Panc1 (cell line): Measurements from ENCODE around the gene TLE3. TPM values are rescaled to one million over a fixed set of nuclear protein-coding genes. Genes with fewer than 3 reads are reported as not detected.

Experiments used
- ATAC-seq: fragments of 200-7000 bp; cut with Tn5 transposase; 2 replicates; pipeline ENCODE4 v1.9.1; 2020; ENCODE audit warnings: mild to moderate bottlenecking, moderate library complexity
- BruUV-seq: library from RNA; stranded (reverse); fragments of 400-500 nt; replicated peaks from 2 replicates; lab custom pipeline; 2021; lab: Mats Ljungman, UMichigan
- CTCF ChIA-PET: fragments of 300-600 bp; sonication (Branson Sonifier 250); formaldehyde crosslinking; loops from one replicate; lab custom pipeline; 2022; ENCODE audit warnings: antibody characterized with exemption; lab: Charles Lee
- POLR2A ChIA-PET: fragments of 300-600 bp; sonication (Branson Sonifier 250); formaldehyde crosslinking; loops from one replicate; lab custom pipeline; 2022; ENCODE audit warnings: antibody characterized with exemption; lab: Charles Lee
- DNase-seq: peaks from one replicate; pipeline ENCODE4 v3.0.0-alpha.2; 2010; ENCODE audit warnings: low read depth, low spot score
- H3K27ac ChIP-seq: 2 replicates; pipeline ENCODE4 v1.5.1; 2011; ENCODE audit warnings: mild to moderate bottlenecking, low read length, inconsistent platforms
- H3K27me3 ChIP-seq: fragments of 200-500 bp; sonication (Bioruptor generic); 2 replicates; pipeline ENCODE4 v1.6.0; 2014; ENCODE audit warnings: low read length, inconsistent platforms; ENCODE audit not compliant: control insufficient read depth, insufficient read depth
- H3K36me3 ChIP-seq: fragments of 200-500 bp; sonication (Bioruptor generic); 2 replicates; pipeline ENCODE4 v1.5.1; 2014; ENCODE audit warnings: inconsistent platforms, mild to moderate bottlenecking, low read length, moderate library complexity; ENCODE audit not compliant: control insufficient read depth, insufficient read depth
- H3K4me1 ChIP-seq: 2 replicates; pipeline ENCODE4 v1.5.1; 2011; ENCODE audit warnings: inconsistent platforms, mild to moderate bottlenecking, low read length, moderate library complexity; ENCODE audit not compliant: control insufficient read depth, insufficient read depth
- H3K4me3 ChIP-seq, 2 experiments: 2 replicates each; pipeline ENCODE4 v1.5.1; 2011 to 2012; ENCODE audit warnings: low read depth in 2 of 2, low read length in 2 of 2, mild to moderate bottlenecking in 2 of 2, inconsistent platforms in 1 of 2, moderate library complexity in 1 of 2
- H3K9me3 ChIP-seq: fragments of 200-500 bp; sonication (Bioruptor generic); 2 replicates; pipeline ENCODE4 v1.5.1; 2014; ENCODE audit warnings: low read depth, mild to moderate bottlenecking, inconsistent platforms, low read length, moderate library complexity; ENCODE audit not compliant: control insufficient read depth, insufficient read depth
- CTCF ChIP-seq: fragments of 450-650 bp; IDR thresholded peaks from 2 replicates; pipeline ENCODE4 v1.5.1; 2017; ENCODE audit warnings: mild to moderate bottlenecking
- POLR2AphosphoS5 ChIP-seq: IDR thresholded peaks from 2 replicates; pipeline ENCODE4 v1.6.1; 2012; ENCODE audit warnings: mild to moderate bottlenecking, low read depth, low read length, moderate library complexity
- REST ChIP-seq, 2 experiments: IDR thresholded peaks; 2 replicates each; pipeline ENCODE4 v1.6.1; 2011 to 2012; ENCODE audit warnings: low read depth in 2 of 2, control low read depth in 1 of 2, low read length in 1 of 2, mild to moderate bottlenecking in 1 of 2, moderate library complexity in 1 of 2; ENCODE audit not compliant: insufficient read depth in 1 of 2
- SIN3A ChIP-seq: IDR thresholded peaks from 2 replicates; pipeline ENCODE4 v1.6.1; 2012; ENCODE audit warnings: low read depth, mild to moderate bottlenecking, low read length, moderate library complexity, borderline replicate concordance; ENCODE audit not compliant: insufficient read depth
- TCF7L2 ChIP-seq: IDR thresholded peaks from 2 replicates; pipeline ENCODE4 v1.6.1; 2011; ENCODE audit warnings: mild to moderate bottlenecking, low read depth, low read length, inconsistent platforms
- in situ Hi-C: cut with HindIII; loops from 2 replicates; pipeline ENCODE4 v1.10.0; 2016; ENCODE audit warnings: low sequenced_read_pairs, low pct_unique_long_range_greater_than_20kb
- intact Hi-C: fragments of 100-400 bp; cut with micrococcal nuclease; formaldehyde crosslinking; loops from one replicate; pipeline ENCODE4 v1.10.0; 2022; ENCODE audit not compliant: unreplicated experiment
- total RNA-seq: library from RNA; stranded (reverse); gene quantifications from one replicate; pipeline ENCODE4 v1.2.1, GENCODE V29; 2021; ENCODE audit not compliant: unreplicated experiment

TLE3 gene
- total RNA-seq, 1 experiment from 2014 or later = 132 TPM

DNA sequence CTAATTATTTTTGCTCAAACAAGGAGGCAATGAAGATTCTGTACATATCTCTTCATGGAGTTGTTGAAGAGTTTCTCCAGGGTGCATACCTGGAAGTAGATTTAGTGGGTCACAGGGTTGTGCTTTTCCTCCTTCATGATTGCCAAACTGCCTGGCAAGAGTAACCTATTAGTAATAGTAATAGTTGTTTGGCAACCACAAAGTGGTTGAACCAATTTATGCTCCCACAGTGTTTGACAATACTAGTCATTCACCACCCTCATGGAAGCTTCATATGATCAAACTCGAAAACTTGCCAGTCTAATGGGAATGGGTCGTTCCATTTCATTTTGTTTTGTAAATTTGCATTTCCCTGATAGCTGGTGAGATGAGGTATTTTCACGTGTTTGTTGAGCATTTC, 57.8 kb downstream of the TLE3 start:
- DNase-seq (no peak), ATAC-seq (no peak)
- intact Hi-C loops = loop anchor here (10.0 kb wide), 1 partner anchor 65 kb away; no protein-coding TSS in a partner anchor
- Histone ChIP-seq H3K4me3 (no peak overlapping the region), H3K4me1 (no peaks in the 10 kb centered on the region), H3K27ac (no peak overlapping the region), H3K27me3 (no peaks in the 10 kb centered on the region), H3K36me3 (no peaks in the 10 kb centered on the region), H3K9me3 (no peaks in the 10 kb centered on the region)
- no TSS peak for BruUV-seq
- TF ChIP-seq TCF7L2 (no peak), SIN3A (no peak), CTCF (no peak), REST (IDR thresholded peaks at IDR 0.05; ENCODE audit: insufficient read depth in 1 of 2, low read depth in 2 of 2, low read length in 1 of 2) (no peak), POLR2AphosphoS5 (no peak)
- in situ Hi-C loops = no loop called here
- POLR2A ChIA-PET = no interaction called here
- CTCF ChIA-PET = no interaction called here

GRCh38 chr15:70038730-70039392, 58.9 kb downstream of the TLE3 start:
- TF ChIP-seq POLR2AphosphoS5 (no peak), CTCF (no peak), SIN3A (no peak), TCF7L2 (no peak), REST (IDR thresholded peaks at IDR 0.05; ENCODE audit: insufficient read depth in 1 of 2, low read depth in 2 of 2, low read length in 1 of 2) (no peak)
- Histone ChIP-seq H3K9me3 (no peaks in the 10 kb centered on the region), H3K27ac (no peak overlapping the region), H3K27me3 (no peaks in the 10 kb centered on the region), H3K36me3 (no peaks in the 10 kb centered on the region), H3K4me3 (no peak overlapping the region), H3K4me1 (no peaks in the 10 kb centered on the region)
- ATAC-seq = no peak
- no peak for DNase-seq
- ChIA-PET POLR2A (no interaction called here), CTCF (no interaction called here)
- intact Hi-C loops = loop anchor here (10.0 kb wide), 1 partner anchor 64 kb away; no protein-coding TSS in a partner anchor
- in situ Hi-C loops = no loop called here
- BruUV-seq = no TSS peak
